HG03520 (cell line): Measurements from ENCODE around the gene ANG.

Source experiments
- ATAC-seq: cut with Tn5 transposase; IDR thresholded peaks from one replicate; pipeline ENCODE4 v1.9.1; 2021; ENCODE audit warnings: mild to moderate bottlenecking, moderate library complexity; ENCODE audit not compliant: unreplicated experiment

ANG gene

GRCh38 chr14:20742132-20742531, 53.6 kb downstream of the ANG start:
- no peak for ATAC-seq

GRCh38 chr14:20743556-20743955, 55.0 kb downstream of the ANG start:
- no peak for ATAC-seq
